IMR-90 (cell line): ENCODE results near the gene RFTN2.

Experiments used
- BHLHE40 ChIP-seq: fragments of 150-350 bp; IDR thresholded peaks from 2 replicates; pipeline ENCODE4 v1.6.1; 2016; ENCODE audit warnings: mild to moderate bottlenecking, low read depth, low read length
- CTCF ChIP-seq: conservative IDR thresholded peaks from 2 replicates; pipeline ENCODE4 v1.5.1; 2012; ENCODE audit warnings: mild to moderate bottlenecking, low read depth, low read length, improper control_type of control experiment
- NFE2L2 ChIP-seq: fragments of 150-350 bp; IDR thresholded peaks from 2 replicates; pipeline ENCODE4 v1.6.1; 2016; ENCODE audit warnings: low read depth, mild to moderate bottlenecking, low read length
- POLR2A ChIP-seq: IDR thresholded peaks from 2 replicates; pipeline ENCODE4 v1.6.1; 2012; ENCODE audit warnings: mild to moderate bottlenecking, low read depth, low read length
- RAD21 ChIP-seq: IDR thresholded peaks from 2 replicates; pipeline ENCODE4 v1.6.1; 2012; ENCODE audit warnings: low read length, improper control_type of control experiment
- RCOR1 ChIP-seq: IDR thresholded peaks from 2 replicates; pipeline ENCODE4 v1.6.1; 2012; ENCODE audit warnings: mild to moderate bottlenecking, low read length, improper control_type of control experiment; ENCODE audit not compliant: insufficient replicate concordance
- SMC3 ChIP-seq: fragments of 150-350 bp; IDR thresholded peaks from 2 replicates; pipeline ENCODE4 v1.6.1; 2016; ENCODE audit warnings: low read depth, mild to moderate bottlenecking, antibody characterized with exemption, low read length, moderate library complexity
- USF2 ChIP-seq: fragments of 150-350 bp; IDR thresholded peaks from 2 replicates; pipeline ENCODE4 v1.6.1; 2017; ENCODE audit warnings: mild to moderate bottlenecking, antibody characterized with exemption, low read length, low read depth

- TF ChIP-seq RAD21 (no peak), CTCF (no peak), POLR2A (no peak), RCOR1 (no peak), SMC3 (no peak), BHLHE40 (no peak), USF2 (no peak), NFE2L2 (no peak)
These were observed 76.9 kb downstream of the RFTN2 start for GRCh38 chr2:197598450-197598849.
